ENCODE results near the gene DSG3. TPM values are rescaled to one million over a fixed set of nuclear protein-coding genes. Genes with fewer than 3 reads are reported as not detected.
"Not testable (repeated sequence)": the region's sequence is repeated elsewhere in the genome, so short reads cannot be mapped to it uniquely, and the experiment has no call there.

DSG3 gene
- total RNA-seq, 1 donor from 2014 or later = 0.67 TPM

GRCh38 chr18:31500051-31500688 is 52.6 kb downstream of the DSG3 start:
- TF ChIP-seq CTCF (IDR thresholded peaks at IDR 0.05; ENCODE audit: insufficient read depth, low read length, poor library complexity, severe bottlenecking) = no peak
- Histone ChIP-seq H3K27me3 (ENCODE audit: control insufficient read depth, insufficient read depth, low read length) (no peaks in the 10 kb centered on the region), H3K4me3 (ENCODE audit: low read depth, low read length) (no peak overlapping the region), H3K36me3 (ENCODE audit: control insufficient read depth, insufficient read depth, low read length) (no peaks in the 10 kb centered on the region)
- DNase-seq (ENCODE audit: low read depth) = no peak

GRCh38 chr18:31503011-31503410 is 55.5 kb downstream of the DSG3 start:
- Histone ChIP-seq H3K4me3 (ENCODE audit: low read depth, low read length) (no peak overlapping the region), H3K36me3 (ENCODE audit: control insufficient read depth, insufficient read depth, low read length) (no peaks in the 10 kb centered on the region), H3K27me3 (ENCODE audit: control insufficient read depth, insufficient read depth, low read length) (no peaks in the 10 kb centered on the region)
- no peak for TF ChIP-seq CTCF (IDR thresholded peaks at IDR 0.05; ENCODE audit: insufficient read depth, low read length, poor library complexity, severe bottlenecking)
- no peak for DNase-seq (ENCODE audit: low read depth)

- no peaks in the 10 kb centered on the region for H3K36me3 ChIP-seq (ENCODE audit: control insufficient read depth, insufficient read depth, low read length)
- H3K27me3 ChIP-seq (ENCODE audit: control insufficient read depth, insufficient read depth, low read length) = no peaks in the 10 kb centered on the region
- DNase-seq (ENCODE audit: low read depth) = no peak
- no peak overlapping the region for H3K4me3 ChIP-seq (ENCODE audit: low read depth, low read length)
- no peak for TF ChIP-seq CTCF (IDR thresholded peaks at IDR 0.05; ENCODE audit: insufficient read depth, low read length, poor library complexity, severe bottlenecking)
Observed at GRCh38 chr18:31504455-31505147, 57.1 kb downstream of the DSG3 start.

GRCh38 chr18:31505156-31505555 is 57.6 kb downstream of the DSG3 start:
- no peak for TF ChIP-seq CTCF (IDR thresholded peaks at IDR 0.05; ENCODE audit: insufficient read depth, low read length, poor library complexity, severe bottlenecking)
- H3K4me3 ChIP-seq (ENCODE audit: low read depth, low read length) = no peak overlapping the region
- DNase-seq (ENCODE audit: low read depth) = no peak
- H3K27me3 ChIP-seq (ENCODE audit: control insufficient read depth, insufficient read depth, low read length) = no peaks in the 10 kb centered on the region
- H3K36me3 ChIP-seq (ENCODE audit: control insufficient read depth, insufficient read depth, low read length) = no peaks in the 10 kb centered on the region

GRCh38 chr18:31506024-31506742 is 58.6 kb downstream of the DSG3 start:
- H3K4me3 ChIP-seq (ENCODE audit: low read depth, low read length) = no peak overlapping the region
- H3K27me3 ChIP-seq (ENCODE audit: control insufficient read depth, insufficient read depth, low read length) = no peaks in the 10 kb centered on the region
- TF ChIP-seq CTCF (IDR thresholded peaks at IDR 0.05; ENCODE audit: insufficient read depth, low read length, poor library complexity, severe bottlenecking) = peak; percentile 44
- no peaks in the 10 kb centered on the region for H3K36me3 ChIP-seq (ENCODE audit: control insufficient read depth, insufficient read depth, low read length)
- no peak for DNase-seq (ENCODE audit: low read depth)

GRCh38 chr18:31507124-31507523 is 59.6 kb downstream of the DSG3 start:
- not testable (repeated sequence) for H3K27me3 ChIP-seq (ENCODE audit: control insufficient read depth, insufficient read depth, low read length); H3K4me3 ChIP-seq (ENCODE audit: low read depth, low read length); H3K36me3 ChIP-seq (ENCODE audit: control insufficient read depth, insufficient read depth, low read length); DNase-seq (ENCODE audit: low read depth)
